WTC11 (cell line): ENCODE data around the gene RGS7. TPM values are rescaled to one million over a fixed set of nuclear protein-coding genes. Genes with fewer than 3 reads are reported as not detected.

Experiments
- ATAC-seq: fragments of 200-7000 bp; cut with Tn5 transposase; 2 replicates; pipeline ENCODE4 v1.10.0; 2021; ENCODE audit warnings: mild to moderate bottlenecking, moderate library complexity
- CTCF ChIA-PET: fragments of 300-600 bp; sonication (Branson Sonifier 250); formaldehyde crosslinking; loops from one replicate; lab custom pipeline; 2021; ENCODE audit warnings: antibody characterized with exemption; lab: Charles Lee
- POLR2A ChIA-PET: fragments of 350-600 bp; sonication (Branson Sonifier 250); formaldehyde crosslinking; loops from one replicate; lab custom pipeline; 2021; ENCODE audit warnings: antibody characterized with exemption; lab: Charles Lee
- DNase-seq: peaks from one replicate; pipeline ENCODE4 v3.0.0; 2021; ENCODE audit warnings: low spot score
- H3K27ac Mint-ChIP-seq: 2 replicates; pipeline ENCODE4 v1.8.0; 2021; ENCODE audit warnings: mixed read lengths
- H3K27me3 Mint-ChIP-seq: 2 replicates; pipeline ENCODE4 v1.8.0; 2021; ENCODE audit warnings: low read depth, mild to moderate bottlenecking, moderate library complexity, mixed read lengths
- H3K36me3 Mint-ChIP-seq: 2 replicates; pipeline ENCODE4 v1.8.0; 2021; ENCODE audit warnings: mixed read lengths
- H3K4me1 Mint-ChIP-seq: 2 replicates; pipeline ENCODE4 v1.8.0; 2022; ENCODE audit warnings: mixed read lengths
- H3K4me3 Mint-ChIP-seq: 2 replicates; pipeline ENCODE4 v1.8.0; 2021; ENCODE audit warnings: mild to moderate bottlenecking, moderate library complexity, mixed read lengths
- H3K9me3 Mint-ChIP-seq: 2 replicates; pipeline ENCODE4 v1.8.0; 2021; ENCODE audit warnings: mixed read lengths
- ARID4B ChIP-seq: sonication (generic); formaldehyde crosslinking; IDR thresholded peaks from 2 replicates; pipeline ENCODE4 v1.8.0; 2023; ENCODE audit warnings: missing genetic modification reagents, mild to moderate bottlenecking, borderline replicate concordance
- ATF3 ChIP-seq: sonication (generic); formaldehyde crosslinking; conservative IDR thresholded peaks from 2 replicates; pipeline ENCODE4 v1.8.1; 2022; ENCODE audit warnings: mild to moderate bottlenecking, missing genetic modification reagents
- ELF4 ChIP-seq: sonication (generic); formaldehyde crosslinking; IDR thresholded peaks from 2 replicates; pipeline ENCODE4 v1.8.1; 2022; ENCODE audit warnings: low read depth, mild to moderate bottlenecking, moderate library complexity, missing genetic modification reagents
- IRF2 ChIP-seq: sonication (generic); formaldehyde crosslinking; IDR thresholded peaks from 2 replicates; pipeline ENCODE4 v1.8.0; 2022; ENCODE audit warnings: low read depth, missing genetic modification reagents, borderline replicate concordance
- MAX ChIP-seq: sonication (generic); formaldehyde crosslinking; IDR thresholded peaks from 2 replicates; pipeline ENCODE4 v1.8.0; 2022; ENCODE audit warnings: mild to moderate bottlenecking, missing genetic modification reagents
- MXD4 ChIP-seq: fragments of 250-450 bp; sonication (Bioruptor Pico); IDR thresholded peaks from 2 replicates; pipeline ENCODE4 v1.8.0; 2021; ENCODE audit warnings: mild to moderate bottlenecking, moderate library complexity, borderline replicate concordance
- NFYB ChIP-seq: sonication (generic); formaldehyde crosslinking; conservative IDR thresholded peaks from 2 replicates; pipeline ENCODE4 v1.8.0; 2022; ENCODE audit warnings: low read depth, missing genetic modification reagents
- NR3C1 ChIP-seq: sonication (generic); formaldehyde crosslinking; conservative IDR thresholded peaks from 2 replicates; pipeline ENCODE4 v1.8.1; 2023; ENCODE audit warnings: low read depth, mild to moderate bottlenecking, missing genetic modification reagents
- RORB ChIP-seq: fragments of 250-450 bp; sonication (Bioruptor Pico); IDR thresholded peaks from 2 replicates; pipeline ENCODE4 v1.9.0; 2021; ENCODE audit warnings: mild to moderate bottlenecking
- TP53 ChIP-seq: sonication (generic); formaldehyde crosslinking; IDR thresholded peaks from 2 replicates; pipeline ENCODE4 v1.8.1; 2023; ENCODE audit warnings: mild to moderate bottlenecking, missing genetic modification reagents
- ZNF317 ChIP-seq: sonication (generic); formaldehyde crosslinking; IDR thresholded peaks from 2 replicates; pipeline ENCODE4 v1.8.1; 2023; ENCODE audit warnings: low read depth, mild to moderate bottlenecking, moderate library complexity, missing genetic modification reagents, borderline replicate concordance
- total RNA-seq: library from RNA; stranded (reverse); gene quantifications from 3 replicates; pipeline ENCODE4 v1.2.3, GENCODE V29; 2021
- TF ChIP-seq, protein P1 (sequence below): sonication (generic); formaldehyde crosslinking; IDR thresholded peaks from 2 replicates; pipeline ENCODE4 v1.8.1; 2023; ENCODE audit warnings: mild to moderate bottlenecking, missing genetic modification reagents
- TF ChIP-seq, protein P2 (sequence below): fragments of 250-450 bp; sonication (Bioruptor Pico); conservative IDR thresholded peaks from 2 replicates; pipeline ENCODE4 v1.9.0; 2021; ENCODE audit warnings: mild to moderate bottlenecking
- TF ChIP-seq, protein P3 (sequence below): sonication (generic); formaldehyde crosslinking; IDR thresholded peaks from 2 replicates; pipeline ENCODE4 v1.8.1; 2023; ENCODE audit warnings: mild to moderate bottlenecking, moderate library complexity, missing genetic modification reagents
- TF ChIP-seq, protein P4 (sequence below): fragments of 250-450 bp; sonication (Bioruptor Pico); IDR thresholded peaks from 2 replicates; pipeline ENCODE4 v1.9.0; 2021; ENCODE audit warnings: moderate library complexity, mild to moderate bottlenecking, inconsistent platforms, borderline replicate concordance
- TF ChIP-seq, protein P5 (sequence below): sonication (generic); formaldehyde crosslinking; IDR thresholded peaks from 2 replicates; pipeline ENCODE4 v1.8.1; 2022; ENCODE audit warnings: mild to moderate bottlenecking, moderate library complexity, missing genetic modification reagents
- TF ChIP-seq, protein P6 (sequence below): sonication (generic); formaldehyde crosslinking; IDR thresholded peaks from 2 replicates; pipeline ENCODE4 v1.8.0; 2023; ENCODE audit warnings: missing genetic modification reagents

RGS7 gene
- total RNA-seq, 1 experiment from 2014 or later: 1.2 TPM

DNA sequence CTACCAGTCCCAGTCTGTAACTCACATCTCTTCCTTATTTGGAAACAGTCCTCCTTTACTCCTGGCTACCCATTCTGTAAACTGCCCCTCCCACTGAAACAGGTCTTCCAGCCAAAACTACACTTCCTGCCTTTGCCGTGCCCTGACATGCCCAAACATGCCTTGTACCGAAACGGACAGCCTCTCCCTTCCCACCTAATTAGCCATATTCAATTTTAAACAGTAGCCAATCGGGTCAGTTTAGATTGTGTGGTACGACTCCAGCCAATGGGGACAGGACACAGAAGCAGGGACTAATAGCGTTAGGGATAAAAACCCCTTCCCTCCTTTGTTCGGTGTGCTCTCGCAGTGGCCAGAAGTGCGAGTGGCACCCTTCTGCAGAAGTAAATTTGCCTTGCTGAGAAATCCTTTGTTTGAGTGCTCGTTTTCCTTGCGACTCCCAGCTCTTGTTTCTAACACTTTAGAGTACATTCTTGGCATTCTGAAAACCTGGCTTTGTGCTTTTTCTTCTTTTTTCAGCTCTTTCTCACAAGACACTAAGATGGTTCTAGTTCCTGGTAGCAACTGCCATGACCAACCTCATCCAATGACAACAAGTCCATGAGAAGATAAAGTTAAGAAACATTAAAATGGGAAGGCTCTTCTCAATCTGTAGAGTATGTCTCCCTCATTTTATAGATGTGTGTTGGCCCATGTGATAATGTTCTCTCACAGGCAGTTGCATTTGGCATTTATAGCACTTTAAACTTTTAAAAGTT lies 419.9 kb downstream of the RGS7 start (continued):
- TF ChIP-seq, protein P1, sequence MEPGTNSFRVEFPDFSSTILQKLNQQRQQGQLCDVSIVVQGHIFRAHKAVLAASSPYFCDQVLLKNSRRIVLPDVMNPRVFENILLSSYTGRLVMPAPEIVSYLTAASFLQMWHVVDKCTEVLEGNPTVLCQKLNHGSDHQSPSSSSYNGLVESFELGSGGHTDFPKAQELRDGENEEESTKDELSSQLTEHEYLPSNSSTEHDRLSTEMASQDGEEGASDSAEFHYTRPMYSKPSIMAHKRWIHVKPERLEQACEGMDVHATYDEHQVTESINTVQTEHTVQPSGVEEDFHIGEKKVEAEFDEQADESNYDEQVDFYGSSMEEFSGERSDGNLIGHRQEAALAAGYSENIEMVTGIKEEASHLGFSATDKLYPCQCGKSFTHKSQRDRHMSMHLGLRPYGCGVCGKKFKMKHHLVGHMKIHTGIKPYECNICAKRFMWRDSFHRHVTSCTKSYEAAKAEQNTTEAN (CRISPR knock-in tag): no peak
- TF ChIP-seq ZNF317 (CRISPR knock-in tag) (no peak), NR3C1 (CRISPR knock-in tag) (no peak), ARID4B (CRISPR knock-in tag) (no peak)
- TF ChIP-seq, protein P2, sequence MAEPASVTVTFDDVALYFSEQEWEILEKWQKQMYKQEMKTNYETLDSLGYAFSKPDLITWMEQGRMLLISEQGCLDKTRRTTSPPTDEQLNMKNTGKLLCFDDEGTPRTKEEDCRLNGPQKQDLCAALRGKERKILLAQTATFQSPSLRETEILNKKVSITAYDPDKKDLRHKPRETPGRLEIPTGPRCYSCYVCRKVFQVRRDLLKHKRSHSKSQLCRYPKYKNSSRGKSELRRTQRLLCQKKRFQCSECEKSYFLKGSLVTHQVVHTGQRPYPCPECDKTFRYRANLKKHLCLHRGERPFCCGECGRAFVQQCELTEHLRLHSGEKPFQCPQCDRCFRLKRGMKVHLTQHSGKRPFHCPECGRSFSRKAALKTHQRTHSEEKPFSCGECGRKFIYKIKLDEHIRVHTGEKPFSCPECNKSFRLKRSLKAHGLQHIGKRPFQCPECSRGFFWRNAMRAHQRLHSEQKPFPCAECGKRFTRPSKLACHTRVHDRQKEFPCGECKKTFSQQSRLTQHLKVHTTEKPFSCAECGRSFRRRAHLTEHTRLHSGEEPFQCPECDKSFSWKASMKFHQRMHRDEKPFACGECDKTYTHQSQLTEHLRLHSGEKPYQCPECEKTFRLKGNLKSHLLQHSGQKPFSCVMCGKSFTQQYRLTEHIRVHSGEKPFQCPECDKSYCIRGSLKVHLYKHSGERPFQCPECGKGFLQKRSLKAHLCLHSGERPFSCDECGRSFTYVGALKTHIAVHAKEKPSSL (CRISPR knock-in tag): no peak
- TF ChIP-seq, protein P3, sequence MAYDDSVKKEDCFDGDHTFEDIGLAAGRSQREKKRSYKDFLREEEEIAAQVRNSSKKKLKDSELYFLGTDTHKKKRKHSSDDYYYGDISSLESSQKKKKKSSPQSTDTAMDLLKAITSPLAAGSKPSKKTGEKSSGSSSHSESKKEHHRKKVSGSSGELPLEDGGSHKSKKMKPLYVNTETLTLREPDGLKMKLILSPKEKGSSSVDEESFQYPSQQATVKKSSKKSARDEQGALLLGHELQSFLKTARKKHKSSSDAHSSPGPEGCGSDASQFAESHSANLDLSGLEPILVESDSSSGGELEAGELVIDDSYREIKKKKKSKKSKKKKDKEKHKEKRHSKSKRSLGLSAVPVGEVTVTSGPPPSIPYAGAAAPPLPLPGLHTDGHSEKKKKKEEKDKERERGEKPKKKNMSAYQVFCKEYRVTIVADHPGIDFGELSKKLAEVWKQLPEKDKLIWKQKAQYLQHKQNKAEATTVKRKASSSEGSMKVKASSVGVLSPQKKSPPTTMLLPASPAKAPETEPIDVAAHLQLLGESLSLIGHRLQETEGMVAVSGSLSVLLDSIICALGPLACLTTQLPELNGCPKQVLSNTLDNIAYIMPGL (CRISPR knock-in tag): no peak

DNA sequence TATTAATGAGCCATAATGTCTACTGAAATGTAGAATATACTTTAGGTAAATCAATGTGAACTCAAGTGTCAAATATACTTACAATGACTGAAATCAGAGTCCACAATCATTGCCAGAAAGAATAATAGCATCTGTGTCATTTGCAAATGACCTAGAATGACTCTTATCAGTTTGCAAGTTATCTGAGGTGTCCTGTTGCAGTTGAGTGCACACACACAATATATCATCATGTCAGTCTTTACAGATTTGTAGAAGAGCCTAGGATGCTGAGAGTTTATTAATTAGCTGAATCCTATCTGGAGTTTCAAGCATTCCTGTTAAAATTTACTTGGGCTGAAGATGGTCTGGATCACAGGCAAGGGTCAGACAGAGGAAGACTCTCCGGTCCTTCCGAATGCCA lies 421.1 kb downstream of the RGS7 start:
- DNase-seq (no peak), ATAC-seq (no peak)
- H3K36me3 Mint-ChIP-seq: peaks cover 33% of the 10 kb centered on the region
- H3K4me3 Mint-ChIP-seq: no peak overlapping the region
- peaks cover 44% of the 10 kb centered on the region for H3K9me3 Mint-ChIP-seq
- H3K4me1 Mint-ChIP-seq: no peaks in the 10 kb centered on the region
- POLR2A ChIA-PET: no interaction called here
- no peak overlapping the region for H3K27ac Mint-ChIP-seq
- H3K27me3 Mint-ChIP-seq: peaks cover 5% of the 10 kb centered on the region; the same call in 1 of the 2 replicates
- CTCF ChIA-PET: no interaction called here
- TF ChIP-seq TP53 (CRISPR knock-in tag) (no peak), MAX (no peak), RORB (CRISPR knock-in tag) (no peak), NFYB (CRISPR knock-in tag) (no peak), IRF2 (CRISPR knock-in tag) (no peak), MXD4 (no peak), ATF3 (CRISPR knock-in tag) (no peak), ELF4 (CRISPR knock-in tag) (no peak)
- TF ChIP-seq, protein P4, sequence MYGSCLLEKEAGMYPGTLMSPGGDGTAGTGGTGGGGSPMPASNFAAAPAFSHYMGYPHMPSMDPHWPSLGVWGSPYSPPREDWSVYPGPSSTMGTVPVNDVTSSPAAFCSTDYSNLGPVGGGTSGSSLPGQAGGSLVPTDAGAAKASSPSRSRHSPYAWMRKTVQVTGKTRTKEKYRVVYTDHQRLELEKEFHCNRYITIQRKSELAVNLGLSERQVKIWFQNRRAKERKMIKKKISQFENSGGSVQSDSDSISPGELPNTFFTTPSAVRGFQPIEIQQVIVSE: no peak
- TF ChIP-seq, protein P5, sequence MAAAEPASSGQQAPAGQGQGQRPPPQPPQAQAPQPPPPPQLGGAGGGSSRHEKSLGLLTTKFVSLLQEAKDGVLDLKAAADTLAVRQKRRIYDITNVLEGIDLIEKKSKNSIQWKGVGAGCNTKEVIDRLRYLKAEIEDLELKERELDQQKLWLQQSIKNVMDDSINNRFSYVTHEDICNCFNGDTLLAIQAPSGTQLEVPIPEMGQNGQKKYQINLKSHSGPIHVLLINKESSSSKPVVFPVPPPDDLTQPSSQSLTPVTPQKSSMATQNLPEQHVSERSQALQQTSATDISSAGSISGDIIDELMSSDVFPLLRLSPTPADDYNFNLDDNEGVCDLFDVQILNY: no peak
- TF ChIP-seq, protein P6, sequence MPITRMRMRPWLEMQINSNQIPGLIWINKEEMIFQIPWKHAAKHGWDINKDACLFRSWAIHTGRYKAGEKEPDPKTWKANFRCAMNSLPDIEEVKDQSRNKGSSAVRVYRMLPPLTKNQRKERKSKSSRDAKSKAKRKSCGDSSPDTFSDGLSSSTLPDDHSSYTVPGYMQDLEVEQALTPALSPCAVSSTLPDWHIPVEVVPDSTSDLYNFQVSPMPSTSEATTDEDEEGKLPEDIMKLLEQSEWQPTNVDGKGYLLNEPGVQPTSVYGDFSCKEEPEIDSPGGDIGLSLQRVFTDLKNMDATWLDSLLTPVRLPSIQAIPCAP (CRISPR knock-in tag): no peak
